Measurements from ENCODE around the gene RAPGEFL1. TPM values are rescaled to one million over a fixed set of nuclear protein-coding genes. Genes with fewer than 3 reads are reported as not detected.

The RAPGEFL1 gene
- total RNA-seq, 2 donors from 2014 or later = 7.0 to 7.3 TPM

- Histone ChIP-seq H3K36me3 (replicated peaks in 1 of 2; ENCODE audit: insufficient read depth in 1 of 2, low read depth in 2 of 2) (peaks cover 15 to 33% of the 10 kb centered on the region in 2 donors), H3K27ac (no peak overlapping the region), H3K4me1 (peaks cover 9% of the 10 kb centered on the region), H3K27me3 (no peaks in the 10 kb centered on the region), H3K4me3 (no peak overlapping the region), H3K9me3 (no peaks in the 10 kb centered on the region)
- ATAC-seq (no peak), DNase-seq (no peak)
- WGBS, 2 donors = 92 to 94% methylated on average over 2 of the region's 2 CpGs
- TF ChIP-seq CTCF (IDR thresholded peaks at IDR 0.05) = no peak
- TF ChIP-seq POLR2A (IDR thresholded peaks at IDR 0.05) = no peak
- intact Hi-C loops (cut with DNase I) = loop anchor here (10.0 kb wide), 1 partner anchor 46 kb away; the partner anchor contains the start of gene MSL1
Observed at GRCh38 chr17:40170325-40170724, 6.9 kb upstream of the RAPGEFL1 start.

GRCh38 chr17:40171750-40172149, 5.5 kb upstream of the RAPGEFL1 start:
- H3K27me3 ChIP-seq = no peaks in the 10 kb centered on the region
- no peaks in the 10 kb centered on the region for H3K9me3 ChIP-seq
- intact Hi-C loops (cut with DNase I) = loop anchor here (10.0 kb wide), 1 partner anchor 47 kb away; the partner anchor contains the start of gene MSL1
- no peak overlapping the region for H3K4me3 ChIP-seq
- 78 to 83% methylated on average over 1 of the region's 1 CpG for WGBS, 2 donors
- peaks cover 11% of the 10 kb centered on the region for H3K4me1 ChIP-seq
- no peak overlapping the region for H3K27ac ChIP-seq
- DNase-seq (no peak), ATAC-seq (no peak)
- peaks cover 14 to 33% of the 10 kb centered on the region in 2 donors for H3K36me3 ChIP-seq (replicated peaks in 1 of 2; ENCODE audit: insufficient read depth in 1 of 2, low read depth in 2 of 2)
- TF ChIP-seq CTCF (IDR thresholded peaks at IDR 0.05) = no peak
- no peak for TF ChIP-seq POLR2A (IDR thresholded peaks at IDR 0.05)

DNA sequence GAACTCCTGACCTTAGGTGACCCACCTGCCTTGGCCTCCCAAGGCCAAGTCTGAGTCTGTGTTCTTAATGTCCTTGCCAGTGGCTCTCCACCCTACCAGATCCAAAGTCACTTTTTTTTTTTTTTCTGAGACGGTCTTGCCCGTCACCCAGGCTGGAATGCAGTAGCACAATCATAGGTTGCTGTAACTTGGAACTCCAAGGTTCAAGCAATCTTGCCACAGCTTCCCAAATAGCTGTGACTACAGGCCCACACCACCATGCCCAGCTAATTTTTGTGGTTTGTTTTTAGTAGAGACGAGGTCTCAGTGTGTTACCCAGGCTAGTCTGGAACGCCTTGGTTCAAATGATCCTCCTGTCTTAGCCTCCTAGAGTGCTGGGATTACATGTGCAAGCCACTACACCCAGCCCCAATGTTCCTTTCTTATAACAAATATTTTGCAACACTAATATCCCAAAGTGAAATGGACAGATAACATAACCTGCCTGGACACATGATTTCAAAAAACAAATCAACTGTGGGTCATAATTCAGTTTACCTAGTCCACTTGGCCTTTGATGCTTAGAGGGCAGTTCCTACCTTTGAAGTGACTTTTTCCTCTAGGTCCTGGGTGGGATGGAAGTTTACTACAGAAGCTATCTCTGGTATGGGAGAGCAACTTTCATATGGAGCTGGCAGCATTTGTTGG, 4.0 kb upstream of the RAPGEFL1 start:
- peaks cover 9 to 23% of the 10 kb centered on the region in 2 donors for H3K36me3 ChIP-seq (replicated peaks in 1 of 2; ENCODE audit: insufficient read depth in 1 of 2, low read depth in 2 of 2)
- no peaks in the 10 kb centered on the region for H3K9me3 ChIP-seq
- no peak overlapping the region for H3K27ac ChIP-seq
- no peak for DNase-seq
- H3K4me1 ChIP-seq = peaks cover 19% of the 10 kb centered on the region
- ATAC-seq = no peak
- no peaks in the 10 kb centered on the region for H3K27me3 ChIP-seq
- intact Hi-C loops (cut with DNase I) = loop anchor here (10.0 kb wide), 1 partner anchor 48 kb away; the partner anchor contains the start of gene MSL1
- WGBS, 2 donors = 86 to 90% methylated on average over 4 of the region's 4 CpGs
- no peak overlapping the region for H3K4me3 ChIP-seq
- TF ChIP-seq CTCF (IDR thresholded peaks at IDR 0.05) (no peak), POLR2A (IDR thresholded peaks at IDR 0.05) (no peak)

DNA sequence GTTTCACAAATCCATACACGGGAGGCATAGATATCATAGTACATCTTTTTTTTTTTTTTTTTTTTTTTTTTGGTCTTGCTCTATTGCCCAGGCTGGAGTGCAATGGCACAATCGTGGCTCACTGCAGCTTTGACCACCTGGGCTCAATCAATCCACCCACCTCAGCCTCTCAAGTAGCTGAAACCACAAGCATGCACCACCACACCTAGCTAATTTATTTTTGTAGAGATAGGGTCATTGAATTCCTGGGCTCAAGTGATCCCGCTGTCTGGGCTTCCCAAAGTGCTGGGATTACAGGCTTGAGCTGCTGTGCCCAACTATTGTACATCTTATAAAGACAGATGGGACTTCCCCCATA, 3.5 kb upstream of the RAPGEFL1 start:
- H3K9me3 ChIP-seq = no peaks in the 10 kb centered on the region
- ATAC-seq (no peak), DNase-seq (no peak)
- no peak overlapping the region for H3K27ac ChIP-seq
- peaks cover 21% of the 10 kb centered on the region for H3K4me1 ChIP-seq
- H3K27me3 ChIP-seq = no peaks in the 10 kb centered on the region
- WGBS, 2 donors = 57 to 68% methylated on average over 3 of the region's 3 CpGs
- peaks cover 9 to 23% of the 10 kb centered on the region in 2 donors for H3K36me3 ChIP-seq (replicated peaks in 1 of 2; ENCODE audit: insufficient read depth in 1 of 2, low read depth in 2 of 2)
- TF ChIP-seq POLR2A (IDR thresholded peaks at IDR 0.05) (no peak), CTCF (IDR thresholded peaks at IDR 0.05) (no peak)
- H3K4me3 ChIP-seq = no peak overlapping the region
- intact Hi-C loops (cut with DNase I) = loop anchor here (10.0 kb wide), 1 partner anchor 49 kb away; the partner anchor contains the start of gene MSL1

GRCh38 chr17:40174514-40174913, 2.8 kb upstream of the RAPGEFL1 start:
- DNase-seq = no peak
- no peak overlapping the region for H3K4me3 ChIP-seq
- H3K36me3 ChIP-seq (replicated peaks in 1 of 2; ENCODE audit: insufficient read depth in 1 of 2, low read depth in 2 of 2) = peaks cover 9 to 19% of the 10 kb centered on the region in 2 donors
- TF ChIP-seq POLR2A (IDR thresholded peaks at IDR 0.05) = no peak
- TF ChIP-seq CTCF (IDR thresholded peaks at IDR 0.05) = no peak
- intact Hi-C loops (cut with DNase I) = loop anchor here (10.0 kb wide), 1 partner anchor 50 kb away; the partner anchor contains the start of gene MSL1
- no peaks in the 10 kb centered on the region for H3K27me3 ChIP-seq
- no peaks in the 10 kb centered on the region for H3K9me3 ChIP-seq
- peaks cover 22% of the 10 kb centered on the region for H3K4me1 ChIP-seq
- ATAC-seq = no peak
- no peak overlapping the region for H3K27ac ChIP-seq
- 80 to 83% methylated on average over 1 of the region's 1 CpG for WGBS, 2 donors
